ENCODE data around the gene SLC40A1. TPM values are rescaled to one million over a fixed set of nuclear protein-coding genes. Genes with fewer than 3 reads are reported as not detected.

Gene SLC40A1
- total and polyA plus RNA-seq, 2 of the 13 experiments (the other 11 are each of a cell fraction or from before 2014, with no cell fraction given), result 10.6 to 24.9 TPM

- TF ChIP-seq NFIC (IDR thresholded peaks at IDR 0.05; ENCODE audit: low read length) (peak; percentile 40; the same call in 1 of the 2 replicates), TEAD3 (CRISPR knock-in tag; optimal IDR thresholded peaks at IDR 0.05; ENCODE audit: borderline replicate concordance) (peak; percentile 65), TSC22D2 (CRISPR knock-in tag; IDR thresholded peaks at IDR 0.05; ENCODE audit: borderline replicate concordance) (peak; percentile 48; the same call in 1 of the 2 replicates), MAFF (IDR thresholded peaks at IDR 0.05; ENCODE audit: low read depth, low read length) (peak; percentile 46), SP140L (CRISPR knock-in tag; IDR thresholded peaks at IDR 0.05; ENCODE audit: borderline replicate concordance) (peak; percentile 81; the same call in 1 of the 2 replicates), ZNF878 (CRISPR knock-in tag; IDR thresholded peaks at IDR 0.05) (0 out of 2 replicates have a peak, but pooled peaks have one; percentile 25), ZNF766 (CRISPR knock-in tag; IDR thresholded peaks at IDR 0.05; ENCODE audit: borderline replicate concordance) (no peak), ZNF276 (CRISPR knock-in tag; IDR thresholded peaks at IDR 0.05; ENCODE audit: low read depth) (no peak), TCF7 (IDR thresholded peaks at IDR 0.05; ENCODE audit: low read depth) (0 out of 2 replicates have a peak, but pooled peaks have one; percentile 13), SSRP1 (CRISPR knock-in tag; IDR thresholded peaks at IDR 0.05) (0 out of 2 replicates have a peak, but pooled peaks have one; percentile 16), HDAC6 (IDR thresholded peaks at IDR 0.05; ENCODE audit: low read depth, low read length) (no peak), NFKBIZ (CRISPR knock-in tag; IDR thresholded peaks at IDR 0.05) (0 out of 2 replicates have a peak, but pooled peaks have one; percentile 38), PAXIP1 (CRISPR knock-in tag; conservative IDR thresholded peaks at IDR 0.05) (peak; percentile 62), SOX5 (CRISPR knock-in tag; IDR thresholded peaks at IDR 0.05; ENCODE audit: borderline replicate concordance) (peak; percentile 63; the same call in 1 of the 2 replicates), SIX1 (CRISPR knock-in tag; IDR thresholded peaks at IDR 0.05; ENCODE audit: borderline replicate concordance) (no peak), WIZ (CRISPR knock-in tag; IDR thresholded peaks at IDR 0.05) (no peak), SALL2 (CRISPR knock-in tag; IDR thresholded peaks at IDR 0.05) (no peak), FOXA1 (IDR thresholded peaks at IDR 0.05) (no peak), FOXA1 (CRISPR knock-in tag; IDR thresholded peaks at IDR 0.05) (0 out of 2 replicates have a peak, but pooled peaks have one; percentile 42), KLF16 (CRISPR knock-in tag; IDR thresholded peaks at IDR 0.05) (peak in 1 of 2 experiments; percentile 9; a peak in 1 of 4 replicates), KMT2B (CRISPR knock-in tag; IDR thresholded peaks at IDR 0.05) (0 out of 2 replicates have a peak, but pooled peaks have one; percentile 20), ZFP1 (CRISPR knock-in tag; IDR thresholded peaks at IDR 0.05) (0 out of 2 replicates have a peak, but pooled peaks have one; percentile 33), NCOR1 (IDR thresholded peaks at IDR 0.05; ENCODE audit: borderline replicate concordance, low read length) (peak; percentile 83; the same call in 1 of the 2 replicates), FOXA3 (CRISPR knock-in tag; IDR thresholded peaks at IDR 0.05) (peak; percentile 67), HNF4A (CRISPR knock-in tag; IDR thresholded peaks at IDR 0.05) (peak; percentile 75), IRF2 (CRISPR knock-in tag; IDR thresholded peaks at IDR 0.05) (peak; percentile 71), JUN (CRISPR knock-in tag; IDR thresholded peaks at IDR 0.05) (0 out of 2 replicates have a peak, but pooled peaks have one; percentile 30)
Measured at GRCh38 chr2:189522435-189523151, 58.0 kb downstream of the SLC40A1 start (continued).
